ENCODE data around the gene SNAPC3.
A peak's percentile ranks its signal among the peaks of the same experiment; 100 is the strongest.
"Not testable (repeated sequence)": the region's sequence is repeated elsewhere in the genome, so short reads cannot be mapped to it uniquely, and the experiment has no call there.

Gene SNAPC3

DNA sequence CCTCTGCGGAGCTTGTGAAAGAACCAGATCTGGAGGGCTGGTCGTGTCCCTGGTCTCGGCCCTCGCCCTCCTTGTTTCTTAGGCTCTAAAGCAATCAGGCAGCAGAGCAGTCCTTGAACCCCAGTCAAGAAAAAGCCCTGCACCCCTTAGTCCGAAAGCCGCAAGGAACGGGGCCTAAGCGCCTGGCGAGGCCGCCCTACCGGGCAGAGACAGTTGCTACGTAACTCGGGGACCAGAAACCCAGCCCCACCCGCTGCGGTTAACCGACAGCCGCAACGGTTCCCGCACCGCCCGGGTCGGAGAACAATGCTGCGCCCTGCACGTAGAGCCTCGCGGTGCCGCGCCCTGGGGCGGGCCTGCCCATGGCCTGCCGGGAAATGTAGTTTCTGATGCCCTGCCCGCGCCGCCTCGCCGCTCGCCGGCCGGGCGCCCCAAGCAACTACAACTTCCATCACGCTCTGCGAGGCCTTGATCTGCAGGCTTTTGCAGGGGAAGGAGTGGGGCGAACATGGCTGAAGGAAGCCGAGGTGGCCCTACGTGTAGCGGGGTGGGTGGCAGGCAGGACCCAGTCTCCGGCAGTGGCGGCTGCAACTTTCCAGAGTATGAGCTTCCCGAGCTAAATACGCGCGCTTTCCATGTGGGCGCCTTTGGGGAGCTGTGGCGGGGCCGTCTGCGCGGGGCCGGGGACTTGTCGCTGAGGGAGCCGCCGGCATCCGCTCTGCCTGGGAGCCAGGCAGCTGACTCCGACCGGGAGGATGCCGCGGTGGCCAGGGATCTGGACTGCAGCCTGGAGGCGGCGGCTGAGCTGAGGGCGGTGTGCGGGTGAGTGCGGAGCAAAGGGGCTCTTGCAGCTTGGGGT is at the start of gene SNAPC3:
Gene SNAPC3, plus strand, starts transcription at position 505 of the 859 bp plus-strand sequence. Its CDS starts 4 bp downstream, at position 509.
- peaks cover 4% of the 10 kb centered on the region; the same call in 1 of the 2 replicates for H3K4me1 ChIP-seq (ENCODE audit: insufficient read depth, low read length)
- peaks cover 38% of the 10 kb centered on the region for H3K36me3 ChIP-seq (ENCODE audit: insufficient read depth, low read depth, low read length)
- peak within 1 kb of the TSS; percentile 84 for H3K9ac ChIP-seq (ENCODE audit: low read depth, low read length)
- H3K4me3 ChIP-seq (ENCODE audit: low read length), result peak within 1 kb of the TSS; percentile 97
- H3K27ac ChIP-seq (ENCODE audit: low read length), result peak within 1 kb of the TSS; percentile 67
- no peaks in the 10 kb centered on the region for H3K27me3 ChIP-seq (ENCODE audit: insufficient read depth, low read length)
- H3K9me3 ChIP-seq (ENCODE audit: insufficient read depth, low read depth, low read length), result no peaks in the 10 kb centered on the region

DNA sequence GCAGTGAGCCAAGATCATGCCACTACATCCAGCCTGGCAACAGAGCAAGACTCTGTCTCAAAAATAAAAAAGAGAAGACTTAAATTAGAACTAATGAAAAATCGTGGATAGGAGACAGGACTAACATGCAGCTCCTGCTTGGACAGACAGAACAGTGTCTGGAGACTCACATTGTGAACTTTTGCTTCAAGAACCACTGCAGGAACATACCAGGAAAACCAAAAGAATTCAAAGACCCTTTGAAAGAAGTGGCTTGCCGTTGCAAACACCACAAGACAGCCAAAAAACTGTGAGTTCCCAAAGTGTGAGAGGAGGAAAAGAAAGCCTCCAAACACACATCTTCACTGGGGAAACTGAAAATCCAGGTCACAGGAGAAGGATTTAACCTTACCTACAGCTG is 48.8 kb upstream of the SNAPC3 start:
- Histone ChIP-seq H3K4me1 (ENCODE audit: insufficient read depth, low read length) (no peaks in the 10 kb centered on the region), H3K9me3 (ENCODE audit: insufficient read depth, low read depth, low read length) (no peaks in the 10 kb centered on the region), H3K9ac (ENCODE audit: low read depth, low read length) (no peak overlapping the region), H3K4me3 (ENCODE audit: low read length) (no peak overlapping the region), H3K36me3 (ENCODE audit: insufficient read depth, low read depth, low read length) (no peaks in the 10 kb centered on the region), H3K27me3 (ENCODE audit: insufficient read depth, low read length) (no peaks in the 10 kb centered on the region), H3K27ac (ENCODE audit: low read length) (no peak overlapping the region)

DNA sequence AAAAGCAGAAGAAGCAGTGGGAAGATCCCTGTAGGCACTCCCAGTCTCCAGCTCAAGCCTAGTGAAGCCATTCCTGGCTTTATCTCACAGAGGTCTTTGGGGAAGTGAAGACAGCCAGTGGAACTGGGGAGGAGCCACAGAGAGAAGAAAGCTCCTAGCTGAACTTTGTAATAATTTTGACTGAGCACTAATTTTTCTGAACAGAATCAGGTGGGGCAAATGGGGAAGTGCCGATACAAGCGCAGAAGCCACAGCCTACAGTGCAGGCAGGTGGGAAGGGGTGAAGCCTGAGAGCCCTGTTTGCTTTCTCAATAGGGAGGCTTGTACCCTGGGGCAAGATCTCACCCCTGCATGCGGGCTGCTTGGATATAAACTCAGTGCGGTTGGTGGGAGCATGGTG is 48.4 kb upstream of the SNAPC3 start:
- Histone ChIP-seq H3K36me3 (ENCODE audit: insufficient read depth, low read depth, low read length) (no peaks in the 10 kb centered on the region), H3K9ac (ENCODE audit: low read depth, low read length) (no peak overlapping the region), H3K4me3 (ENCODE audit: low read length) (no peak overlapping the region), H3K9me3 (ENCODE audit: insufficient read depth, low read depth, low read length) (no peaks in the 10 kb centered on the region), H3K27ac (ENCODE audit: low read length) (no peak overlapping the region), H3K27me3 (ENCODE audit: insufficient read depth, low read length) (no peaks in the 10 kb centered on the region), H3K4me1 (ENCODE audit: insufficient read depth, low read length) (no peaks in the 10 kb centered on the region)

DNA sequence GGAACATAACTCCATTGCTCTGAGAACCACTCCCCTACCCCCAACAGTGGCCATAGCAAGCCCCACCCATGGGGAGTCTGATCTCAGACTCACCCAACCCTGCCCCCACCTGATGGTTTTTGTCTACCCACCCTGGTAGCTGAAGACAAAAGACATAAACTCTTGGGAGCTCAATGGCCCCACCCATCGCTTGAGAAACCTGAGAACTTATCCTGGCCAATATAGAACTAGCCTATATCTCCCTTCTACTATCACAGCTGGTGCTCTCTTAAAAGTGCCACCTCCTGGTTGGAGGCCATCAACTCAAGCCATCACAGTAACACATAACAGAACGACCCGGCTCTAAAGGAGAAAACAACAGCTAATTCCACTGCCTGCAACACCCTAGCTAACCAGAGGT is 47.9 kb upstream of the SNAPC3 start:
- no peaks in the 10 kb centered on the region for H3K36me3 ChIP-seq (ENCODE audit: insufficient read depth, low read depth, low read length)
- H3K27ac ChIP-seq (ENCODE audit: low read length), result no peak overlapping the region
- no peak overlapping the region for H3K9ac ChIP-seq (ENCODE audit: low read depth, low read length)
- no peaks in the 10 kb centered on the region for H3K4me1 ChIP-seq (ENCODE audit: insufficient read depth, low read length)
- H3K4me3 ChIP-seq (ENCODE audit: low read length), result no peak overlapping the region
- no peaks in the 10 kb centered on the region for H3K9me3 ChIP-seq (ENCODE audit: insufficient read depth, low read depth, low read length)
- H3K27me3 ChIP-seq (ENCODE audit: insufficient read depth, low read length), result no peaks in the 10 kb centered on the region

DNA sequence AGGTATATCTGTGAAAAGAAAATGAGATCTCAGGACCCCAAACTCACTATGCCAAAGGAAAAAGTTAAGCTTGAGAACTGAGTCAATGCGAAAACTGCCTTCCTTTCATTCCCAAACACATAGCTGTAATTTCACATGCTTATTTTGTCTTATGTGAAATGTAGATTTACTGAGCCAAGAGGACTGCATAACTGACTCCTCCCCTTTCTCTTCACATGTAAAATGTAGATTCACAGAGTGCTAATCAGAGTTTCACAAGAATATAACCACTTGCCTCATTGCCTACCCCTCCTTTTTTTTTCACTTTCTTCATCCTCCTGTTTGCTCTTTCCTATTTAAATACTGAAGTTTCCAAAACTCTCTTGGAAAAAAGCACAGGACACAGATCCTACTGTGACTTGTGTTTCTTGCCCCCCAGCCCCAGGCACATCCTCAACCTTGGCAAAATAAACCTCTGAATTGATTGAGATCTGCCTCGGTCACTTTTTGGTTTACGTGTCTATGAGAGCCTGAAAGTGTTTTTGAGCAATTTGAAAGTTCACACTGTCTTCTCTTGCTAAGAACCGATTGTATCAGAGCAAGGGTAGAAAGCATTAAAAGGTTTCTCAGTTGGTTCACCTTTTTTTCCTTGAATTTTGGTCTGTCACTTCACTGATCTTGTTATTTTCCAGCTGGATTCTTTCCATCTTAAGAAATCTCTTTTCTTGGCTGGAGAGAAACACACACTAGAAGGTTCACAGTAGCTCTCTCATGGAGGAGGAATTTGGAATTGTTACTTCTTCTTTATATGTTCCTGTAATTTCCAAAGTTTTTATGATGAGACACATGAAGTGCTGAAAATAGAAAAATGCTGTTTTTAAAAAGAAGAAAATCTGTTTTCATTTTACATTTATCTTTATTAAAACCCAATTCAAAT is 44.8 kb upstream of the SNAPC3 start:
- H3K36me3 ChIP-seq (ENCODE audit: insufficient read depth, low read depth, low read length), result no peaks in the 10 kb centered on the region
- no peaks in the 10 kb centered on the region for H3K4me1 ChIP-seq (ENCODE audit: insufficient read depth, low read length)
- H3K4me3 ChIP-seq (ENCODE audit: low read length), result no peak overlapping the region
- H3K9me3 ChIP-seq (ENCODE audit: insufficient read depth, low read depth, low read length), result no peaks in the 10 kb centered on the region
- no peak overlapping the region for H3K27ac ChIP-seq (ENCODE audit: low read length)
- H3K9ac ChIP-seq (ENCODE audit: low read depth, low read length), result no peak overlapping the region
- no peaks in the 10 kb centered on the region for H3K27me3 ChIP-seq (ENCODE audit: insufficient read depth, low read length)

DNA sequence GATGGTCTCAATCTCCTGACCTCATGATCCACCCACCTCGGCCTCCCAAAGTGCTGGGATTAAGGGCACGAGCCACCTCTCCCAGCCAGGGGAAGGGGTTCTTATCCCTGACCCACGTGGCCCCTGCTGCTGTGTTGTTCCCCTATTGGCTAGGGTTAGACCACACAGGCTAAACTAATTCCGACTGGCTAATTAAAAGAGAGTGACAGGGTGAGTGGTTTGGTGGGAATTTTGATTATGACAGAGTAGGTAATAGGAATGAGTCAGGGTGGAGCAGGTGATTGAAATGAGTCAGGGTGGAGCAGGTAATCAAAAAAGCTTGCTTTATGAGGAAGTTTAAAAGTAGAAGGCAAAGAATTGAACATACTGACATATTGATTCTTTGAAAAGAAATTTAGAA is 43.4 kb upstream of the SNAPC3 start:
- H3K9ac ChIP-seq (ENCODE audit: low read depth, low read length); H3K9me3 ChIP-seq (ENCODE audit: insufficient read depth, low read depth, low read length); H3K27ac ChIP-seq (ENCODE audit: low read length); H3K4me3 ChIP-seq (ENCODE audit: low read length); H3K36me3 ChIP-seq (ENCODE audit: insufficient read depth, low read depth, low read length); H3K4me1 ChIP-seq (ENCODE audit: insufficient read depth, low read length); H3K27me3 ChIP-seq (ENCODE audit: insufficient read depth, low read length): not testable (repeated sequence)

DNA sequence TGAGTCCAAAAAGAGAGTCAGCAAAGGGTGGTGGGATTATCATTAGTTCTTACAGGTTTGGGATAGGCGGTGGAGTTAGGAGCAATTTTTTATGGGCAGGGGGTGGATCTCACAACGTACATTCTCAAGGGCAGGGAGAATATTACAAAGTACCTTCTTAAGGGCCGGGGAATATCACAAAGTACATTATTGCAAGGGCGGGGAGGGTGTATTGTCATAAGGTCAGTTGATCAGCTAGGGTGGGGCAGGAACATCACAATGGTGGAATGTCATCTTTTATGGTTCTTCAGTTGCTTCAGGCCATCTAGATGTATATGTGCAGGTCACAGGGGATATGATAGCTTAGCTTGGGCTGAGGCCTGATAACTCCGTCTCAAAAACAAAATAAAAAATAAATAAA is 42.8 kb upstream of the SNAPC3 start:
- H3K9ac ChIP-seq (ENCODE audit: low read depth, low read length); H3K9me3 ChIP-seq (ENCODE audit: insufficient read depth, low read depth, low read length); H3K4me3 ChIP-seq (ENCODE audit: low read length); H3K36me3 ChIP-seq (ENCODE audit: insufficient read depth, low read depth, low read length); H3K27me3 ChIP-seq (ENCODE audit: insufficient read depth, low read length); H3K27ac ChIP-seq (ENCODE audit: low read length); H3K4me1 ChIP-seq (ENCODE audit: insufficient read depth, low read length): not testable (repeated sequence)

DNA sequence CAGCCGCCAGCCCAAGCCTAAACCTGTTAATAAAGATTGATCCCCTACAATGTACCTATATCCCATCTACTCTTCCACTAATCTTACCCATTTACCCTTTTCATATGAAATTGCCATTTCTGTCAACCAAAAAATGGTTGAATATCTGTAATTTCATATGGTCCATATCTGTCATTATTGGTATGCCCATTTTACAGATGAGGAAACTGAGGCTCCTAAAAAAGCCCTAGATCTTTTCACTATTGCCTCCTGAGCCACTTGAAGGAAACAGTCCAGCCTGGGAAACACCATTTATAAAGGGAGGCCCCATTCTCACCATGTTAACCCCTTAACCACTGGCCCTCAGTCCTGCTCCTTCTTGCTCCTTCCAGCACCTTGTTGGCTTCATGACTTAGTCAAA is 41.2 kb upstream of the SNAPC3 start:
- H3K4me3 ChIP-seq (ENCODE audit: low read length), result no peak overlapping the region
- no peaks in the 10 kb centered on the region for H3K4me1 ChIP-seq (ENCODE audit: insufficient read depth, low read length)
- no peaks in the 10 kb centered on the region for H3K36me3 ChIP-seq (ENCODE audit: insufficient read depth, low read depth, low read length)
- no peaks in the 10 kb centered on the region for H3K27me3 ChIP-seq (ENCODE audit: insufficient read depth, low read length)
- no peak overlapping the region for H3K9ac ChIP-seq (ENCODE audit: low read depth, low read length)
- H3K9me3 ChIP-seq (ENCODE audit: insufficient read depth, low read depth, low read length), result no peaks in the 10 kb centered on the region
- no peak overlapping the region for H3K27ac ChIP-seq (ENCODE audit: low read length)

DNA sequence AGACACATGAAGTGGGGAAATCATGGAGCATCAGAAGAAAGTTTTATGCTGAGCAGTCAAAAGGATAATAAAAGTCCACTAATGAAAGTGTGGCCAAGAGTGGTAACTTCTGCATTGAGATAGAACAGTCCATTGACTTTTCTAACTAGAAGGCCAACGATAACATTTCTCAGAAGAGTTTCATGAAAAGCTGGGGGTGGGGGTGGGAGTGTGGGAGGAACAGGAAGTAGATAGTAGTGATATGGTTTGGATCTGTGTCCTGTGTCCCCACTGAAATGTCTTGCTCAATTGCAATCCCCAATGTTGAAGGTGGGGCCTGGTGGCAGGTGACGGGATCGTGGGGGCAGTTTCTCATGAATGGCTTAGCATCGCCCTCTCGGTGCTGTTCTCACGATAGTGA is 36.2 kb upstream of the SNAPC3 start:
- H3K9ac ChIP-seq (ENCODE audit: low read depth, low read length), result no peak overlapping the region
- H3K4me1 ChIP-seq (ENCODE audit: insufficient read depth, low read length), result no peaks in the 10 kb centered on the region
- H3K36me3 ChIP-seq (ENCODE audit: insufficient read depth, low read depth, low read length), result no peaks in the 10 kb centered on the region
- no peak overlapping the region for H3K4me3 ChIP-seq (ENCODE audit: low read length)
- no peaks in the 10 kb centered on the region for H3K9me3 ChIP-seq (ENCODE audit: insufficient read depth, low read depth, low read length)
- H3K27ac ChIP-seq (ENCODE audit: low read length), result no peak overlapping the region
- H3K27me3 ChIP-seq (ENCODE audit: insufficient read depth, low read length), result no peaks in the 10 kb centered on the region

DNA sequence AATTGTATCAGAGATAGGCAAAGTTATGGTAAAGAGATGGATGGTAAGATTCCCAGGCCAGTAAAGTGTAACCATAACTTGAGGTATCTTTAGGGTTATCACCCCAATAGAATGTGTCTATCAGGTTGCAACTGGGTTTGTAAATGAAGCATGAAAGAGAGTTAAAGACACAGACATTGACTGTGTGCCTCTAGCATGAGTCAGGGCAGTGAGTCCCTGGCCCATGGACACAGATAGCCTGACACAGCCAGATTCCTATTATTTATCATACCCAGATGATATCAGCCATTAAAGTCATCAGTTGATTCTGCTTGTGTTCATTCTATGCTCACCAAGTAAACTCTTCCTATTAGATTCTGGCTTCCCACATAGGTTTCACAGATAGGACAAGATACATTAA is 33.5 kb upstream of the SNAPC3 start:
- H3K27ac ChIP-seq (ENCODE audit: low read length), result no peak overlapping the region
- H3K4me3 ChIP-seq (ENCODE audit: low read length), result no peak overlapping the region
- no peaks in the 10 kb centered on the region for H3K27me3 ChIP-seq (ENCODE audit: insufficient read depth, low read length)

DNA sequence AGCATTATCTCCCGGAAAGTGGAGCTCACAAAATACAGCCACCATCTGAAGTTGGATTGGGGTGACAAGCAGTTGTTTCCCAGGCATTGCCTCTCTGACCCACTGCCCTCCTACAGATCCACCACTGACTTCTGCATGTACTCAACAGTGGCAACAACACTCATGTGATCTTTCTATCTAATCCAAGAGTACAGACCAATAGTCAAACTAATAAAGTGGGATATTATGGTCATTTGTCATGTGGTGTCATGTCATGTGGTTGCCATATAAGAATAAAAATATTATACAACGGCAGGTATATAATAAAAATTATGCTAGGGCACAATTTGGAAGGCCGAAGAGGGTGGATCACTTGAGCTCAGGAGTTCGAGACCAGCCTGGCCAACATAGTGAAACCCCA is 33.0 kb upstream of the SNAPC3 start:
- no peaks in the 10 kb centered on the region for H3K27me3 ChIP-seq (ENCODE audit: insufficient read depth, low read length)
- H3K9me3 ChIP-seq (ENCODE audit: insufficient read depth, low read depth, low read length), result no peaks in the 10 kb centered on the region
- no peaks in the 10 kb centered on the region for H3K36me3 ChIP-seq (ENCODE audit: insufficient read depth, low read depth, low read length)
- no peak overlapping the region for H3K4me3 ChIP-seq (ENCODE audit: low read length)
- H3K4me1 ChIP-seq (ENCODE audit: insufficient read depth, low read length), result no peaks in the 10 kb centered on the region
- H3K27ac ChIP-seq (ENCODE audit: low read length), result no peak overlapping the region
- no peak overlapping the region for H3K9ac ChIP-seq (ENCODE audit: low read depth, low read length)

More for the DNA sequence above, 33.5 kb upstream of the SNAPC3 start:
- Histone ChIP-seq H3K36me3 (ENCODE audit: insufficient read depth, low read depth, low read length) (no peaks in the 10 kb centered on the region), H3K4me1 (ENCODE audit: insufficient read depth, low read length) (no peaks in the 10 kb centered on the region), H3K9ac (ENCODE audit: low read depth, low read length) (no peak overlapping the region), H3K9me3 (ENCODE audit: insufficient read depth, low read depth, low read length) (no peaks in the 10 kb centered on the region)

DNA sequence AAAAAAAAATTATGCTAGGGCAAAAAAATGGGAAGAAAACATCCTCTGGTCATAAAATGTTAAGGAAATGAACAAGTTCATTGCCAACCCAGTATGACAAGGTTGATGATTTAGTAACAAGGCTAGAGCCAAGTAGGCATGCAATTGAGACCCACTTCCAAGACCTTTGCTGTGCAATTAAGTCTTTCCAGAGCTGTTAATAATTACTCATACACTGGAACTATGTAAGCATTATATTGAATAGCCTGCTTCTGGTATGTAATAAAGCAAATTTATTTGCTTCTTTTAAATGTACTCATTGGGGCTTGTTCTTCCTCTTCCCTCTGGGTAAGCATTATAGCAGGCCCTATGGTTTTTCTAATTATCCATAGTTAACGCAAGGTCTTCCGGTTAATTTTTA is 32.5 kb upstream of the SNAPC3 start:
- Histone ChIP-seq H3K9me3 (ENCODE audit: insufficient read depth, low read depth, low read length) (no peaks in the 10 kb centered on the region), H3K4me3 (ENCODE audit: low read length) (no peak overlapping the region), H3K4me1 (ENCODE audit: insufficient read depth, low read length) (no peaks in the 10 kb centered on the region), H3K9ac (ENCODE audit: low read depth, low read length) (no peak overlapping the region), H3K36me3 (ENCODE audit: insufficient read depth, low read depth, low read length) (no peaks in the 10 kb centered on the region), H3K27ac (ENCODE audit: low read length) (no peak overlapping the region), H3K27me3 (ENCODE audit: insufficient read depth, low read length) (no peaks in the 10 kb centered on the region)

Data from iPS-20b (cell line).